Liver (tissue), 9 donors: ENCODE results near the gene AXDND1. TPM values are rescaled to one million over a fixed set of nuclear protein-coding genes. Genes with fewer than 3 reads are reported as not detected.

ENCODE experiments used
- DNase-seq: peaks from one replicate; pipeline ENCODE4 v3.0.0-alpha.2; 2017; ENCODE audit warnings: low spot score
- H3K27ac ChIP-seq, 2 donors: one replicate each; pipeline ENCODE4 v1.7.0; 2013; ENCODE audit warnings: inconsistent platforms in 2 of 2, low read length in 2 of 2, control low read depth in 1 of 2, low read depth in 1 of 2, mild to moderate bottlenecking in 1 of 2
- H3K27me3 ChIP-seq, 4 donors: one replicate each; pipeline versions ENCODE4 v1.6.1 to v1.7.0; 2013; ENCODE audit warnings: low read length in 3 of 4, inconsistent platforms in 1 of 4, mild to moderate bottlenecking in 1 of 4, moderate library complexity in 1 of 4; ENCODE audit not compliant: control insufficient read depth in 4 of 4, insufficient read depth in 4 of 4
- H3K36me3 ChIP-seq, 4 donors: one replicate each; pipeline versions ENCODE4 v1.6.1 to v1.7.0; 2013; ENCODE audit warnings: low read length in 3 of 4, mild to moderate bottlenecking in 3 of 4, low read depth in 1 of 4, moderate library complexity in 1 of 4; ENCODE audit not compliant: control insufficient read depth in 4 of 4, insufficient read depth in 3 of 4
- H3K4me1 ChIP-seq, 4 donors: one replicate each; pipeline versions ENCODE4 v1.6.1 to v1.7.0; 2013; ENCODE audit warnings: low read length in 3 of 4, mild to moderate bottlenecking in 3 of 4, moderate library complexity in 1 of 4; ENCODE audit not compliant: control insufficient read depth in 4 of 4, insufficient read depth in 4 of 4
- H3K4me3 ChIP-seq, 3 donors: one replicate each; pipeline versions ENCODE4 v1.6.1 to v1.7.0; 2013; ENCODE audit warnings: low read length in 3 of 3, control low read depth in 1 of 3, low read depth in 1 of 3, mild to moderate bottlenecking in 1 of 3
- H3K9ac ChIP-seq, 2 donors: one replicate each; pipeline ENCODE4 v1.7.0; 2013; ENCODE audit warnings: low read length in 2 of 2, mild to moderate bottlenecking in 2 of 2, moderate library complexity in 2 of 2, control low read depth in 1 of 2, low read depth in 1 of 2
- H3K9me3 ChIP-seq, 4 donors: one replicate each; pipeline versions ENCODE4 v1.6.1 to v1.7.0; 2013; ENCODE audit warnings: low read length in 3 of 4; ENCODE audit not compliant: control insufficient read depth in 4 of 4
- ATF3 ChIP-seq: IDR thresholded peaks from 2 replicates; pipeline ENCODE4 v1.6.1; 2016; ENCODE audit warnings: antibody characterized with exemption
- CTCF ChIP-seq: fragments of 150-350 bp; IDR thresholded peaks from 2 replicates; pipeline ENCODE4 v1.5.1; 2017; ENCODE audit warnings: improper control_type of control experiment, low read depth, low read length; ENCODE audit not compliant: missing input control
- EGR1 ChIP-seq, 2 donors: IDR thresholded peaks; 2 replicates each; pipeline ENCODE4 v1.6.1; 2016 to 2018; ENCODE audit warnings: antibody characterized with exemption in 2 of 2, low read depth in 2 of 2
- FOXA1 ChIP-seq: IDR thresholded peaks from 2 replicates; pipeline ENCODE4 v1.6.1; 2016; ENCODE audit warnings: antibody characterized with exemption
- FOXA2 ChIP-seq: IDR thresholded peaks from 2 replicates; pipeline ENCODE4 v1.6.1; 2016; ENCODE audit warnings: antibody characterized with exemption
- GABPA ChIP-seq, 2 donors: IDR thresholded peaks in 1 of 2; conservative IDR thresholded peaks in 1 of 2; 2 replicates each; pipeline ENCODE4 v1.6.1; 2016; ENCODE audit warnings: antibody characterized with exemption in 2 of 2, mild to moderate bottlenecking in 1 of 2, moderate library complexity in 1 of 2
- HNF4A ChIP-seq, 2 donors: conservative IDR thresholded peaks; 2 replicates each; pipeline ENCODE4 v1.6.1; 2016; ENCODE audit warnings: antibody characterized with exemption in 2 of 2, mild to moderate bottlenecking in 2 of 2
- HNF4G ChIP-seq: IDR thresholded peaks from 2 replicates; pipeline ENCODE4 v1.6.1; 2016; ENCODE audit warnings: antibody characterized with exemption
- JUND ChIP-seq, 2 donors: IDR thresholded peaks; 2 replicates each; pipeline ENCODE4 v1.6.1; 2016; ENCODE audit warnings: antibody characterized with exemption in 2 of 2
- MAX ChIP-seq: IDR thresholded peaks from 2 replicates; pipeline ENCODE4 v1.6.1; 2016; ENCODE audit warnings: antibody characterized with exemption
- NR2F2 ChIP-seq: IDR thresholded peaks from 2 replicates; pipeline ENCODE4 v1.6.1; 2016; ENCODE audit warnings: antibody characterized with exemption
- RAD21 ChIP-seq, 2 donors: IDR thresholded peaks; 2 replicates each; pipeline ENCODE4 v1.6.1; 2016; ENCODE audit warnings: antibody characterized with exemption in 2 of 2, mild to moderate bottlenecking in 2 of 2
- REST ChIP-seq: IDR thresholded peaks from 2 replicates; pipeline ENCODE4 v1.6.1; 2016; ENCODE audit warnings: antibody characterized with exemption, mild to moderate bottlenecking
- RXRA ChIP-seq, 2 donors: IDR thresholded peaks; 2 replicates each; pipeline ENCODE4 v1.6.1; 2017 to 2018; ENCODE audit warnings: antibody characterized with exemption in 2 of 2, mild to moderate bottlenecking in 1 of 2
- SP1 ChIP-seq: IDR thresholded peaks from 2 replicates; pipeline ENCODE4 v1.6.1; 2018; ENCODE audit warnings: antibody characterized with exemption, mild to moderate bottlenecking
- TAF1 ChIP-seq: conservative IDR thresholded peaks from 2 replicates; pipeline ENCODE4 v1.6.1; 2016; ENCODE audit warnings: antibody characterized with exemption, mild to moderate bottlenecking
- YY1 ChIP-seq: IDR thresholded peaks from 2 replicates; pipeline ENCODE4 v1.6.1; 2016; ENCODE audit warnings: antibody characterized with exemption, mild to moderate bottlenecking
- ZBTB33 ChIP-seq: IDR thresholded peaks from 2 replicates; pipeline ENCODE4 v1.6.1; 2016; ENCODE audit warnings: antibody characterized with exemption
- WGBS: extraction: QIAGEN DNeasy Blood & Tissue Kit; methylation state at CpG from one replicate; pipeline ENCODE4 v1.1.7; 2013; 5-methylcytosine and 5-hydroxymethylcytosine counted together
- polyA plus RNA-seq, 2 donors: library from polyadenylated mRNA; stranded (reverse) in 1 of 2; unstranded in 1 of 2; fragments of 200-250 nt in 1 of 2; fragments of >200 nt in 1 of 2; fragmentation: Nextera tagmentation in 1 of 2; extraction: Ambion mirVana in 1 of 2; gene quantifications; one replicate each; pipeline versions ENCODE4 v1.2.1 to v1.2.3, GENCODE V29; 2013 to 2015
- total RNA-seq, 2 donors: library from RNA; depleted of rRNA; stranded (reverse); fragments of >200 nt; gene quantifications; one replicate each; pipeline ENCODE4 v1.2.3, GENCODE V29; 2014
- donor health status: healthy.
- donor health status: healthy.
- donor health status: healthy.
- donor health status: healthy.
- donor health status: healthy.

Gene AXDND1
- total and polyA plus RNA-seq, 4 donors = 0.25 TPM; not detected in 3

GRCh38 chr1:179589509-179589908 is 223.7 kb downstream of the AXDND1 start:
- Histone ChIP-seq H3K27ac (no peak overlapping the region), H3K9ac (no peak overlapping the region), H3K27me3 (peaks cover 0 to 23% (median 9%) of the 10 kb centered on the region in 4 donors), H3K4me1 (peaks cover 0 to 6% (median 0%) of the 10 kb centered on the region in 4 donors), H3K36me3 (no peaks in the 10 kb centered on the region), H3K4me3 (no peak overlapping the region), H3K9me3 (no peaks in the 10 kb centered on the region)
- TF ChIP-seq ZBTB33 = no peak
- TF ChIP-seq RXRA (IDR thresholded peaks at IDR 0.05) = no peak
- TF ChIP-seq EGR1 (IDR thresholded peaks at IDR 0.05; ENCODE audit: low read depth in 2 of 2) = no peak
- no peak for TF ChIP-seq RAD21 (IDR thresholded peaks at IDR 0.05)
- no peak for TF ChIP-seq FOXA2
- no peak for TF ChIP-seq JUND (IDR thresholded peaks at IDR 0.05)
- TF ChIP-seq HNF4A (conservative IDR thresholded peaks at IDR 0.05) = no peak
- TF ChIP-seq YY1 = no peak
- no peak for TF ChIP-seq ATF3
- TF ChIP-seq REST = no peak
- TF ChIP-seq NR2F2 = no peak
- TF ChIP-seq TAF1 = no peak
- no peak for TF ChIP-seq HNF4G
- TF ChIP-seq GABPA (IDR thresholded peaks at IDR 0.05 in 1 of 2, conservative IDR thresholded peaks at IDR 0.05 in 1 of 2) = no peak
- TF ChIP-seq CTCF = no peak
- TF ChIP-seq FOXA1 = no peak
- no peak for TF ChIP-seq MAX
- no peak for TF ChIP-seq SP1
- WGBS = 97% methylated on average over 4 of the region's 4 CpGs
- DNase-seq = no peak
